SK-N-SH treated with all-trans-retinoic acid at 6 μM for 48 hours (cell line): ENCODE results near the gene FES.

Source experiments
- ARNTL ChIP-seq: fragments of 450-650 bp; formaldehyde crosslinking; IDR thresholded peaks from 2 replicates; pipeline ENCODE4 v1.5.0; 2020; ENCODE audit warnings: low read depth, mild to moderate bottlenecking, moderate library complexity, borderline replicate concordance
- BACH2 ChIP-seq: fragments of 250-450 bp; sonication (Bioruptor Pico); IDR thresholded peaks from 2 replicates; pipeline ENCODE4 v1.9.0; 2021; ENCODE audit warnings: mild to moderate bottlenecking, borderline replicate concordance
- CSDC2 ChIP-seq: fragments of 250-450 bp; sonication (Bioruptor Pico); IDR thresholded peaks from 2 replicates; pipeline ENCODE4 v1.5.0; 2020; ENCODE audit warnings: mild to moderate bottlenecking, moderate library complexity
- ESRRG ChIP-seq: fragments of 250-450 bp; sonication (Bioruptor Pico); IDR thresholded peaks from 2 replicates; pipeline ENCODE4 v1.6.1; 2021; ENCODE audit warnings: mild to moderate bottlenecking
- ISL1 ChIP-seq: fragments of 250-450 bp; sonication (Bioruptor Pico); IDR thresholded peaks from 2 replicates; pipeline ENCODE4 v2.1.2; 2022; ENCODE audit warnings: mild to moderate bottlenecking, moderate library complexity
- PATZ1 ChIP-seq: fragments of 250-450 bp; sonication (Bioruptor Pico); IDR thresholded peaks from 2 replicates; pipeline ENCODE4 v1.8.0; 2020; ENCODE audit warnings: mild to moderate bottlenecking, moderate library complexity, borderline replicate concordance
- PPARA ChIP-seq: fragments of 250-450 bp; sonication (Bioruptor Pico); IDR thresholded peaks from 2 replicates; pipeline ENCODE4 v1.5.0; 2020; ENCODE audit warnings: mild to moderate bottlenecking, borderline replicate concordance
- RARB ChIP-seq: fragments of 250-450 bp; sonication (Bioruptor Pico); IDR thresholded peaks from 2 replicates; pipeline ENCODE4 v1.8.0; 2021; ENCODE audit warnings: mild to moderate bottlenecking, moderate library complexity
- ZFP30 ChIP-seq: fragments of 450-650 bp; formaldehyde crosslinking; IDR thresholded peaks from 2 replicates; pipeline ENCODE4 v1.5.0; 2022; ENCODE audit warnings: mild to moderate bottlenecking, moderate library complexity
- ZNF565 ChIP-seq: fragments of 450-650 bp; formaldehyde crosslinking; conservative IDR thresholded peaks from 2 replicates; pipeline ENCODE4 v1.5.0; 2020; ENCODE audit warnings: low read depth, mild to moderate bottlenecking, moderate library complexity
- ZNF70 ChIP-seq: fragments of 450-650 bp; formaldehyde crosslinking; IDR thresholded peaks from 2 replicates; pipeline ENCODE4 v1.5.0; 2020; ENCODE audit warnings: mild to moderate bottlenecking, moderate library complexity
- ZNF8 ChIP-seq: fragments of 450-650 bp; formaldehyde crosslinking; IDR thresholded peaks from 2 replicates; pipeline ENCODE4 v1.5.0; 2020; ENCODE audit warnings: mild to moderate bottlenecking, moderate library complexity
- TF ChIP-seq, protein P1 (sequence below): fragments of 250-450 bp; sonication (Bioruptor Pico); IDR thresholded peaks from 2 replicates; pipeline ENCODE4 v1.5.1; 2020; ENCODE audit warnings: low read depth, mild to moderate bottlenecking, moderate library complexity
- TF ChIP-seq, protein P2 (sequence below): fragments of 250-450 bp; sonication (Bioruptor Pico); IDR thresholded peaks from 2 replicates; pipeline ENCODE4 v1.5.1; 2021; ENCODE audit warnings: mild to moderate bottlenecking, moderate library complexity

DNA sequence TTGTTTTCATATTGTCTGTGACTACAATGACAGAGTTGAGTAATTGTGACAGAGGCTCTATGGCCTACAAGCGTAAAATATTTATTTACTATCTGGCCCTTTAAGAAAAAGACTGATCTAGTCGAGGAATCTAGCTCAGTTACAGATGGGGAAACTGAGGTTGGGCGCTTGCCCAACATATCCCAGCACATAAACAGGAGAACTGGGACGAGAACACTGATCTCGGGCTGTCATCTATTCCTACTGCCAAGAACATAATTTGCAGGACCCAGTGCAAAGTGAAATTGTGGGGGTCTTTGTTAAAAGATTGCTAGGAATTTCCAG, 1.9 kb downstream of the FES start:
- no peak for TF ChIP-seq ISL1
- no peak for TF ChIP-seq RARB (CRISPR knock-in tag)
- no peak for TF ChIP-seq ZNF8
- TF ChIP-seq CSDC2 (CRISPR knock-in tag): no peak
- TF ChIP-seq PATZ1 (CRISPR knock-in tag): no peak
- no peak for TF ChIP-seq ZFP30 (CRISPR knock-in tag)
- no peak for TF ChIP-seq BACH2 (CRISPR knock-in tag)
- TF ChIP-seq, protein P1, sequence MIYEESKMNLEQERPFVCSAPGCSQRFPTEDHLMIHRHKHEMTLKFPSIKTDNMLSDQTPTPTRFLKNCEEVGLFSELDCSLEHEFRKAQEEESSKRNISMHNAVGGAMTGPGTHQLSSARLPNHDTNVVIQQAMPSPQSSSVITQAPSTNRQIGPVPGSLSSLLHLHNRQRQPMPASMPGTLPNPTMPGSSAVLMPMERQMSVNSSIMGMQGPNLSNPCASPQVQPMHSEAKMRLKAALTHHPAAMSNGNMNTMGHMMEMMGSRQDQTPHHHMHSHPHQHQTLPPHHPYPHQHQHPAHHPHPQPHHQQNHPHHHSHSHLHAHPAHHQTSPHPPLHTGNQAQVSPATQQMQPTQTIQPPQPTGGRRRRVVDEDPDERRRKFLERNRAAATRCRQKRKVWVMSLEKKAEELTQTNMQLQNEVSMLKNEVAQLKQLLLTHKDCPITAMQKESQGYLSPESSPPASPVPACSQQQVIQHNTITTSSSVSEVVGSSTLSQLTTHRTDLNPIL: no peak
- no peak for TF ChIP-seq ARNTL (CRISPR knock-in tag)
- TF ChIP-seq, protein P2, sequence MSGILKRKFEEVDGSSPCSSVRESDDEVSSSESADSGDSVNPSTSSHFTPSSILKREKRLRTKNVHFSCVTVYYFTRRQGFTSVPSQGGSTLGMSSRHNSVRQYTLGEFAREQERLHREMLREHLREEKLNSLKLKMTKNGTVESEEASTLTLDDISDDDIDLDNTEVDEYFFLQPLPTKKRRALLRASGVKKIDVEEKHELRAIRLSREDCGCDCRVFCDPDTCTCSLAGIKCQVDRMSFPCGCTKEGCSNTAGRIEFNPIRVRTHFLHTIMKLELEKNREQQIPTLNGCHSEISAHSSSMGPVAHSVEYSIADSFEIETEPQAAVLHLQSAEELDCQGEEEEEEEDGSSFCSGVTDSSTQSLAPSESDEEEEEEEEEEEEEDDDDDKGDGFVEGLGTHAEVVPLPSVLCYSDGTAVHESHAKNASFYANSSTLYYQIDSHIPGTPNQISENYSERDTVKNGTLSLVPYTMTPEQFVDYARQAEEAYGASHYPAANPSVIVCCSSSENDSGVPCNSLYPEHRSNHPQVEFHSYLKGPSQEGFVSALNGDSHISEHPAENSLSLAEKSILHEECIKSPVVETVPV (CRISPR knock-in tag): no peak
- no peak for TF ChIP-seq ESRRG (CRISPR knock-in tag)
- TF ChIP-seq ZNF565 (CRISPR knock-in tag): no peak
- no peak for TF ChIP-seq PPARA (CRISPR knock-in tag)
- no peak for TF ChIP-seq ZNF70 (CRISPR knock-in tag)
